ENCODE results near the gene ABCA9. TPM values are rescaled to one million over a fixed set of nuclear protein-coding genes. Genes with fewer than 3 reads are reported as not detected.

Gene ABCA9
- total RNA-seq, 4 donors from 2014 or later: 6.0 to 38.2 (median 8.5) TPM

- Histone ChIP-seq H3K27ac (no peak overlapping the region), H3K4me1 (no peaks in the 10 kb centered on the region), H3K9me3 (no peaks in the 10 kb centered on the region), H3K36me3 (peaks cover 0 to 4% of the 10 kb centered on the region in 2 donors), H3K27me3 (no peaks in the 10 kb centered on the region), H3K4me3 (no peak overlapping the region)
- in situ Hi-C loops (cut with MboI; ENCODE audit: low sequenced_read_pairs in 4 of 4) (no loop called here), intact Hi-C loops (cut with DNase I; ENCODE audit: low total_unique reads) (no loop called here)
- TF ChIP-seq POLR2A (IDR thresholded peaks at IDR 0.05) (no peak), CTCF (IDR thresholded peaks at IDR 0.05 in 4 of 5, conservative IDR thresholded peaks at IDR 0.05 in 1 of 5) (no peak)
- no peak for ATAC-seq
- DNase-seq: no peak
Measured at GRCh38 chr17:69056179-69056823, 4.4 kb downstream of the ABCA9 start.

- H3K27ac ChIP-seq: no peak overlapping the region
- peaks cover 0 to 12% of the 10 kb centered on the region in 2 donors for H3K36me3 ChIP-seq
- TF ChIP-seq CTCF (IDR thresholded peaks at IDR 0.05 in 4 of 5, conservative IDR thresholded peaks at IDR 0.05 in 1 of 5) (no peak), POLR2A (IDR thresholded peaks at IDR 0.05) (no peak)
- no peaks in the 10 kb centered on the region for H3K9me3 ChIP-seq
- in situ Hi-C loops (cut with MboI; ENCODE audit: low sequenced_read_pairs in 4 of 4): no loop called here
- ATAC-seq (no peak), DNase-seq (no peak)
- no peaks in the 10 kb centered on the region for H3K27me3 ChIP-seq
- no peaks in the 10 kb centered on the region for H3K4me1 ChIP-seq
- no peak overlapping the region for H3K4me3 ChIP-seq
- intact Hi-C loops (cut with DNase I; ENCODE audit: low total_unique reads): no loop called here
Measured at GRCh38 chr17:69055334-69055733, 5.4 kb downstream of the ABCA9 start.

- intact Hi-C loops (cut with DNase I; ENCODE audit: low total_unique reads) (loop anchor here (5.0 kb wide), 1 partner anchor 274 kb away; no protein-coding TSS in a partner anchor), in situ Hi-C loops (cut with MboI; ENCODE audit: low sequenced_read_pairs in 4 of 4) (no loop called here)
- Histone ChIP-seq H3K4me1 (no peaks in the 10 kb centered on the region), H3K36me3 (peaks cover 0 to 24% of the 10 kb centered on the region in 2 donors), H3K9me3 (no peaks in the 10 kb centered on the region), H3K4me3 (no peak overlapping the region), H3K27ac (peak overlapping the region in 3 of 4 donors; percentile 15 to 36 (median 23)), H3K27me3 (no peaks in the 10 kb centered on the region)
- DNase-seq (no peak), ATAC-seq (peak; percentile 29 to 43)
- no peak for TF ChIP-seq POLR2A (IDR thresholded peaks at IDR 0.05)
- TF ChIP-seq CTCF (IDR thresholded peaks at IDR 0.05 in 4 of 5, conservative IDR thresholded peaks at IDR 0.05 in 1 of 5): no peak
Measured at GRCh38 chr17:69050999-69051775, 9.5 kb downstream of the ABCA9 start.

- Histone ChIP-seq H3K27ac (no peak overlapping the region), H3K9me3 (no peaks in the 10 kb centered on the region), H3K4me1 (no peaks in the 10 kb centered on the region), H3K4me3 (no peak overlapping the region), H3K36me3 (peaks cover 0 to 40% of the 10 kb centered on the region in 2 donors), H3K27me3 (no peaks in the 10 kb centered on the region)
- in situ Hi-C loops (cut with MboI; ENCODE audit: low sequenced_read_pairs in 4 of 4): loop anchor here in 1 of 4 donors (10.0 kb wide), 1 partner anchor 254 kb away; no protein-coding TSS in a partner anchor
- DNase-seq: no peak
- TF ChIP-seq POLR2A (IDR thresholded peaks at IDR 0.05) (no peak), CTCF (IDR thresholded peaks at IDR 0.05 in 4 of 5, conservative IDR thresholded peaks at IDR 0.05 in 1 of 5) (no peak)
- intact Hi-C loops (cut with DNase I; ENCODE audit: low total_unique reads): no loop called here
- no peak for ATAC-seq
Measured at GRCh38 chr17:69048634-69049033, 12.1 kb downstream of the ABCA9 start.
